ENCODE measurements around the gene LONRF2. TPM values are rescaled to one million over a fixed set of nuclear protein-coding genes. Genes with fewer than 3 reads are reported as not detected.

Gene LONRF2
- total and polyA plus RNA-seq, 2 experiments from 2014 or later, result 0.69 to 1.9 TPM

DNA sequence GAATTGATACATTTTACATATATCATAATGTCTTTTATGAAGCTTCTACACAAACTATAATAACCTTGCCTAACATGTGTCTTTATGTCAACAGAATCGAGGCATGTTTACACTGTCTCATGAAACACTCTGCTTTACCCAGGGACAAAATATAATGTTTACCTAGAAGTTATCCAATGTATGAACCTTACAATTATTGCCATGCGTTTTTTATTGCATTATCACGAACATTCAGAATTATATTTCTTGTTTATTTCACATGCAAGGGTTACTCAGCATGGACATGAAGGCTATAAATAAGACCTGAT, 19.8 kb downstream of the LONRF2 start:
- Histone ChIP-seq H4K20me1 (ENCODE audit: insufficient read depth, poor library complexity, severe bottlenecking) (no peaks in the 10 kb centered on the region), H3K4me2 (no peak overlapping the region), H3K4me1 (ENCODE audit: insufficient read depth) (no peaks in the 10 kb centered on the region), H2AFZ (no peak overlapping the region), H3K9me3 (ENCODE audit: low read depth) (no peaks in the 10 kb centered on the region), H3K4me3 (no peak overlapping the region), H3K27me3 (no peaks in the 10 kb centered on the region), H3K27ac (no peak overlapping the region), H3K9me2 (replicated peaks; ENCODE audit: insufficient read depth) (no peaks in the 10 kb centered on the region), H3K79me2 (no peaks in the 10 kb centered on the region), H3K36me3 (replicated peaks; ENCODE audit: insufficient read depth, low read depth) (no peaks in the 10 kb centered on the region)
- DNase-seq (ENCODE audit: low spot score), result no peak
- 69% methylated on average over 3 of the region's 3 CpGs for WGBS (ENCODE audit: low lambda C conversion rate, missing lambda C conversion rate)
- no peak for TF ChIP-seq EZH2 (IDR thresholded peaks at IDR 0.05; ENCODE audit: borderline replicate concordance)
- no peak for TF ChIP-seq EZH2phosphoT487 (IDR thresholded peaks at IDR 0.05; ENCODE audit: low read depth, severe bottlenecking, unreplicated experiment)
- TF ChIP-seq, protein P1, sequence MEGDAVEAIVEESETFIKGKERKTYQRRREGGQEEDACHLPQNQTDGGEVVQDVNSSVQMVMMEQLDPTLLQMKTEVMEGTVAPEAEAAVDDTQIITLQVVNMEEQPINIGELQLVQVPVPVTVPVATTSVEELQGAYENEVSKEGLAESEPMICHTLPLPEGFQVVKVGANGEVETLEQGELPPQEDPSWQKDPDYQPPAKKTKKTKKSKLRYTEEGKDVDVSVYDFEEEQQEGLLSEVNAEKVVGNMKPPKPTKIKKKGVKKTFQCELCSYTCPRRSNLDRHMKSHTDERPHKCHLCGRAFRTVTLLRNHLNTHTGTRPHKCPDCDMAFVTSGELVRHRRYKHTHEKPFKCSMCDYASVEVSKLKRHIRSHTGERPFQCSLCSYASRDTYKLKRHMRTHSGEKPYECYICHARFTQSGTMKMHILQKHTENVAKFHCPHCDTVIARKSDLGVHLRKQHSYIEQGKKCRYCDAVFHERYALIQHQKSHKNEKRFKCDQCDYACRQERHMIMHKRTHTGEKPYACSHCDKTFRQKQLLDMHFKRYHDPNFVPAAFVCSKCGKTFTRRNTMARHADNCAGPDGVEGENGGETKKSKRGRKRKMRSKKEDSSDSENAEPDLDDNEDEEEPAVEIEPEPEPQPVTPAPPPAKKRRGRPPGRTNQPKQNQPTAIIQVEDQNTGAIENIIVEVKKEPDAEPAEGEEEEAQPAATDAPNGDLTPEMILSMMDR (IDR thresholded peaks at IDR 0.05; ENCODE audit: poor library complexity), result no peak

DNA sequence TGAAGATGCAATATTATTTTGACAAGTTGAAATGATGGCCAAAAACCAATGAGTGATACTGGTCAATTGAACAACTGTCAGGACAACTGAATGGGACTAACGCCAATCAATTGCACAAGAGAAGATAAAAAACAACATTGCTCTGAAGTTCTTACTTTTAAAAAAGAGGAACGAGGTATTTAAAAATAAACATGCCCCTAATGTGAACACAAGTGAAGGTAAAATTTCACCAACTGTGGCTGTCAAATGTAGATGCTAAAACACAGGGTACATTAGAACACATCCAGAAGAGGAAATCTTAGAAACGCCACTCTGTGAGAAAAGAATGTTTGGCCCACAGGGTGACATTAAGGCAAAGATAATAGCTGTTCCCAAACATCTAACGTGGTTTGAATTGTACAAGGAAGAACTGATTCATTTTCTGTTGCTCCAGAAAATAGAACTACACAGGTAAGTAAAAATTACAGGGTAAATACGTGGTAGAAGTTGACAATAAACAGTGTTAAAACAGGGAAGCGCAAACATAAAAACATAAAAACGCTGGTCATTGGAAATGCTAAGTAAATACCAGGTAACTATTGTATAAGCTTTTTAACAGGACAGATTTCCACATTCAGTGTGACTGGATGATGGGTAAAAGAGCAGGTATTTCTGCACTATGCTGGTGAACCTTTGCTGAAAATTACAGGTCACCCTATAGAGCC, 20.3 kb downstream of the LONRF2 start:
- Histone ChIP-seq H3K4me1 (ENCODE audit: insufficient read depth) (no peaks in the 10 kb centered on the region), H3K27me3 (no peaks in the 10 kb centered on the region), H3K9me2 (replicated peaks; ENCODE audit: insufficient read depth) (no peaks in the 10 kb centered on the region), H3K9me3 (ENCODE audit: low read depth) (no peaks in the 10 kb centered on the region), H4K20me1 (ENCODE audit: insufficient read depth, poor library complexity, severe bottlenecking) (no peaks in the 10 kb centered on the region), H3K4me3 (no peak overlapping the region), H3K79me2 (no peaks in the 10 kb centered on the region), H3K36me3 (replicated peaks; ENCODE audit: insufficient read depth, low read depth) (no peaks in the 10 kb centered on the region), H3K4me2 (no peak overlapping the region), H3K27ac (no peak overlapping the region), H2AFZ (no peak overlapping the region)
- no peak for DNase-seq (ENCODE audit: low spot score)
- WGBS (ENCODE audit: low lambda C conversion rate, missing lambda C conversion rate), result 86% methylated on average over 7 of the region's 7 CpGs
- no peak for TF ChIP-seq EZH2 (IDR thresholded peaks at IDR 0.05; ENCODE audit: borderline replicate concordance)

DNA sequence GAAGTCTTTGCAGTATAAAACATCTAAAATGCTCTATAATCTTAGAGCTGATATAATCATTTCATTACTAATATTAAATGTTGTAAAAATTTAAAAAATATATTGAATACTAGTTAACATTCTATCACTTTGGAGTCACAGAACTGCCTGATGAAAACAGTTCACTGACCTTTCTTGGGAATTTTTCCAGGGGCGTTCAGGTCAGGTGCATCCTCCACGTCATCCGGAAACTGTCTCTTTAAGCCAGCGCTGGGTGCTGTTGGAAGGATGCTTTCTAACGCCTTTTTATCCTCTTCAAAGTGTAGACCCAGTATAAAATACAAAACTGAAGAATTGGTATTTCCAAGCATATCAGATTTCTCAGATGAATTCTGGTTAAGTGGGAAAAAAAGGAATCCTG, 22.8 kb downstream of the LONRF2 start:
- 86% methylated on average over 5 of the region's 5 CpGs for WGBS (ENCODE audit: low lambda C conversion rate, missing lambda C conversion rate)
- no peak for DNase-seq (ENCODE audit: low spot score)
- no peaks in the 10 kb centered on the region for H4K20me1 ChIP-seq (ENCODE audit: insufficient read depth, poor library complexity, severe bottlenecking)
- H3K9me3 ChIP-seq (ENCODE audit: low read depth), result no peaks in the 10 kb centered on the region
- no peak overlapping the region for H3K27ac ChIP-seq
- H3K27me3 ChIP-seq, result no peaks in the 10 kb centered on the region
- no peak overlapping the region for H3K4me2 ChIP-seq
- H3K4me1 ChIP-seq (ENCODE audit: insufficient read depth), result no peaks in the 10 kb centered on the region
- H3K79me2 ChIP-seq, result no peaks in the 10 kb centered on the region
- no peaks in the 10 kb centered on the region for H3K9me2 ChIP-seq (replicated peaks; ENCODE audit: insufficient read depth)
- H3K4me3 ChIP-seq, result no peak overlapping the region
- H2AFZ ChIP-seq, result no peak overlapping the region
- TF ChIP-seq EZH2phosphoT487 (IDR thresholded peaks at IDR 0.05; ENCODE audit: low read depth, severe bottlenecking, unreplicated experiment), result no peak
- TF ChIP-seq, protein P1 (IDR thresholded peaks at IDR 0.05; ENCODE audit: poor library complexity), result no peak
- TF ChIP-seq EZH2 (IDR thresholded peaks at IDR 0.05; ENCODE audit: borderline replicate concordance), result no peak
- no peaks in the 10 kb centered on the region for H3K36me3 ChIP-seq (replicated peaks; ENCODE audit: insufficient read depth, low read depth)

DNA sequence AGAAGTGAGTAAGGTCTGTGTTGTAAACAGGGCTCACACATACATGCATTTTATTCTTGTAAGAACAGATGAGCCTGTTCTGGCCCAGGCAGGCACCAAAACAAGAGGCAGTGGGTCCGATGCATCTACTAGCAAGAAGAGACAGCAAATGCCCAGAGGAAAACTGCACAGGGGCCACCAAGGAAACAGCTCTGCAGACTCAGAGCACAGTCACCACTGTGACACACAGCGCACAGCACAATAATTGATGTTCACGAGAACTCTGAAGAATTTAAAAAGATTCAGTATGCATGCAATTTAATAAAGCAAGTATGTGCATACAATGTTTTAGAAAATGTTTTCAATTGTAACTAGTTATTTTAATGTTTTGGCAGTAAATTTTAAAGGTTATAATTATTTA, 24.8 kb downstream of the LONRF2 start:
- no peak for TF ChIP-seq EZH2 (IDR thresholded peaks at IDR 0.05; ENCODE audit: borderline replicate concordance)
- TF ChIP-seq, protein P1 (IDR thresholded peaks at IDR 0.05; ENCODE audit: poor library complexity), result no peak
- no peak for TF ChIP-seq EZH2phosphoT487 (IDR thresholded peaks at IDR 0.05; ENCODE audit: low read depth, severe bottlenecking, unreplicated experiment)
- no peaks in the 10 kb centered on the region for H3K9me3 ChIP-seq (ENCODE audit: low read depth)
- DNase-seq (ENCODE audit: low spot score), result no peak
- H3K4me1 ChIP-seq (ENCODE audit: insufficient read depth), result peaks cover 7% of the 10 kb centered on the region
- H3K4me3 ChIP-seq, result no peak overlapping the region
- H3K79me2 ChIP-seq, result no peaks in the 10 kb centered on the region
- H4K20me1 ChIP-seq (ENCODE audit: insufficient read depth, poor library complexity, severe bottlenecking), result no peaks in the 10 kb centered on the region
- no peaks in the 10 kb centered on the region for H3K36me3 ChIP-seq (replicated peaks; ENCODE audit: insufficient read depth, low read depth)
- no peak overlapping the region for H3K27ac ChIP-seq
- no peaks in the 10 kb centered on the region for H3K27me3 ChIP-seq
- WGBS (ENCODE audit: low lambda C conversion rate, missing lambda C conversion rate), result 91% methylated on average over 3 of the region's 3 CpGs
- no peak overlapping the region for H3K4me2 ChIP-seq
- no peak overlapping the region for H2AFZ ChIP-seq
- H3K9me2 ChIP-seq (replicated peaks; ENCODE audit: insufficient read depth), result no peaks in the 10 kb centered on the region

Measured in hepatocyte (in vitro differentiated cells).